Adipocyte (in vitro differentiated cells): ENCODE measurements around the gene SEC24C.
A peak's percentile ranks its signal among the peaks of the same experiment; 100 is the strongest.
"Not testable (repeated sequence)": the region's sequence is repeated elsewhere in the genome, so short reads cannot be mapped to it uniquely, and the experiment has no call there.

ENCODE experiments used
- DNase-seq: peaks from one replicate; pipeline ENCODE4 v3.0.0-alpha.2; 2015; ENCODE audit warnings: low read depth
- H3K27me3 ChIP-seq: replicated peaks from 2 replicates; pipeline ENCODE4 v1.7.0; 2013; ENCODE audit warnings: mild to moderate bottlenecking, low read length, moderate library complexity; ENCODE audit not compliant: control insufficient read depth, insufficient read depth
- H3K36me3 ChIP-seq: 2 replicates; pipeline ENCODE4 v1.7.0; 2013; ENCODE audit warnings: low read length, mild to moderate bottlenecking, moderate library complexity; ENCODE audit not compliant: control insufficient read depth, insufficient read depth, severe bottlenecking
- H3K4me1 ChIP-seq: 2 replicates; pipeline ENCODE4 v1.7.0; 2013; ENCODE audit warnings: mild to moderate bottlenecking, low read length, moderate library complexity; ENCODE audit not compliant: control insufficient read depth, insufficient read depth
- H3K4me3 ChIP-seq: 2 replicates; pipeline ENCODE4 v1.7.0; 2013; ENCODE audit warnings: mild to moderate bottlenecking, low read length, moderate library complexity
- H3K9ac ChIP-seq: 2 replicates; pipeline ENCODE4 v1.7.0; 2013; ENCODE audit warnings: mild to moderate bottlenecking, low read length, moderate library complexity
- H3K9me3 ChIP-seq: 2 replicates; pipeline ENCODE4 v1.7.0; 2013; ENCODE audit warnings: mild to moderate bottlenecking, low read length, moderate library complexity; ENCODE audit not compliant: control insufficient read depth

SEC24C gene

DNA sequence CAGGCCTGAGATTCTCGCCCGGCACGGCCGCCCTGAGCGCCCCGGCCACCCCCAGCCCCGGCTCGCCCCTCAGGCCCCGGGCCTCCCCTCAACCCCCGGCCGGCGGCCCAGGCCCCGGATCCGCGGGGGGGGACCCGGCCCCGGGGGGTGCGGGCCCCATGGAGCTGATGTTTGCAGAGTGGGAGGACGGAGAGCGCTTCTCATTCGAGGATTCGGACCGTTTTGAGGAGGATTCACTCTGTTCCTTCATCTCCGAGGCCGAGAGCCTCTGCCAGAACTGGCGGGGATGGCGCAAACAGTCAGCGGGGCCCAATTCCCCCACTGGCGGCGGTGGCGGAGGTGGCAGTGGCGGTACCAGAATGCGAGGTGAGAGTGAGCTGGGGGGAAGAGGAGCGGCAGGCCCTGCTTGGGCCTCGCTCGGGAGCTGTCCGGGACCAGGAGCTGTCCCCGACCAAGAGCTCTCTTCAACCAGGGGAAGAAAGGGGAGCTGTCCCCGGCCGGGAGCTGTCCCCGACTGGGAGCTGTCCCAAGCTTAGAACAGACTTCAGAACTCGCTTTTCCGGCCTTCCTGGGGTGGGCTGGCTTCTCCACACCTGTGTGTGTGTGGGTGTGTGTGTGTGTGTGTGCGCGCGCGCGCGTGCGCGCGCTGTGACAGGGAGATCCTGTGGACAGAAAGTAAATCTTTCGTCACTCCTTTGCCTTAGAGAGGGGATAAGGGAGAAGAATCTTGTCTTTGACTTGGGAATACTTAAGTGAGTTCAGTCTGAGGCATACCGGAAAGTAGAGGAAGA is 41.7 kb downstream of the SEC24C start:
- Histone ChIP-seq H3K4me3 (peak overlapping the region; percentile 97), H3K36me3 (peaks cover 19% of the 10 kb centered on the region), H3K27me3 (no peaks in the 10 kb centered on the region), H3K9me3 (no peaks in the 10 kb centered on the region), H3K9ac (peak overlapping the region; percentile 96), H3K4me1 (peaks cover 35% of the 10 kb centered on the region)
- DNase-seq = peak; percentile 67

DNA sequence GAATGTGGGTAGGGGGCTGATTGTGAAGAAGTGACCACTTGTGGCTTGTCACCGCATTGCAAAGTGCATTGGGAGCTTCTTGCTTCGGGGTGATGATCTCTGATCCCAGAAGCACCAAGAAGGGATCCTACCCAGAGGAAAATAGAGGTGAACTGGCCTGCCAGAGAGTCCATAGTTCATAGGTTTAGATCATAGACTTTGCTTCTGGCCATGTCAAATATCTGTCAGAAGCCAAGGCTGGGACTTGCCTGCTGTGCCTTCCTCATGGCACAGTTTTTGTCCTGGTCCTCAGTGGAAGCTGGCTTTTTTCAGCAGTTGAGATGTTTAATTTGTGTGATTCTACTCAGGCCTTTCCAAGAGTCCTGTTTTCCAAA is 42.3 kb downstream of the SEC24C start:
- DNase-seq = no peak
- peaks cover 25% of the 10 kb centered on the region for H3K36me3 ChIP-seq
- no peaks in the 10 kb centered on the region for H3K9me3 ChIP-seq
- H3K4me3 ChIP-seq = peak overlapping the region; percentile 97
- H3K9ac ChIP-seq = peak overlapping the region; percentile 96
- no peaks in the 10 kb centered on the region for H3K27me3 ChIP-seq
- peaks cover 31% of the 10 kb centered on the region for H3K4me1 ChIP-seq

DNA sequence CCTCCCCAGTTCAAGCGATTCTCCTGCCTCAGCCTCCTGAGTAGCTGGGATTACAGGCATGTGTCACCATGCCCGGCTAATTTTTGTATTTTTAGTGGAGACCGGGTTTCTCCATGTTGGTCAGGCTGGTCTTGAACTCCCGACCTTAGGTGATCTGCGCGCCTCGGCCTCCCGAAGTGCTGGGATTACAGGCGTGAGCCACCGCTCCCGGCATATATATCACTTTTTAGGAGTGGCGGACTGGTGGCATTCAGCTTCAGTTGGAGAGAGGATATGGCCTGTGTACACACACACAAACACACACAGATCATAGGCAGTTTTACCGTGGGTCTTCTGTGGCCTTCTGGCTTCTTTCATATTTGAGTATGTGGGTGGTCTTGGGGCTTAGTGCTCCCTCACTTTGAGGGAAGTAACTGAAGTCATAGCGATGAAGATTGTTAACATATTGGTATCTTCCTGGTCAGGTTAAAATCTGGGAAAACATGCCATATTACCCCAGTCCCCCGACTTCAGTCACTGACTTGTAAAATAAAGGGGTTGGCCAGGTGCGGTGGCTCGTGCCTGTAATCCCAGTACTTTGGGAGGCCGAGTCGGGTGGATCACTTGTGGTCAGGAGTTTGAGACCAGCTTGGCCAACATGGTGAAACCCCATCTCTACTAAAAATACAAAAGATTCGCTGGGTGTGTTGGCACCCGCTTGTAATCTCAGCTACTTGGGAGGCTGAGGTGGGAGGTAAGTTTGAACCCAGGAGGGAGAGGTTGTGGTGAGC is 43.0 kb downstream of the SEC24C start:
- H3K4me3 ChIP-seq = peak overlapping the region; percentile 97
- DNase-seq, H3K27me3 ChIP-seq, H3K9me3 ChIP-seq: not testable (repeated sequence)
- H3K4me1 ChIP-seq = peaks cover 31% of the 10 kb centered on the region
- peaks cover 32% of the 10 kb centered on the region for H3K36me3 ChIP-seq
- H3K9ac ChIP-seq = peak overlapping the region; percentile 96

DNA sequence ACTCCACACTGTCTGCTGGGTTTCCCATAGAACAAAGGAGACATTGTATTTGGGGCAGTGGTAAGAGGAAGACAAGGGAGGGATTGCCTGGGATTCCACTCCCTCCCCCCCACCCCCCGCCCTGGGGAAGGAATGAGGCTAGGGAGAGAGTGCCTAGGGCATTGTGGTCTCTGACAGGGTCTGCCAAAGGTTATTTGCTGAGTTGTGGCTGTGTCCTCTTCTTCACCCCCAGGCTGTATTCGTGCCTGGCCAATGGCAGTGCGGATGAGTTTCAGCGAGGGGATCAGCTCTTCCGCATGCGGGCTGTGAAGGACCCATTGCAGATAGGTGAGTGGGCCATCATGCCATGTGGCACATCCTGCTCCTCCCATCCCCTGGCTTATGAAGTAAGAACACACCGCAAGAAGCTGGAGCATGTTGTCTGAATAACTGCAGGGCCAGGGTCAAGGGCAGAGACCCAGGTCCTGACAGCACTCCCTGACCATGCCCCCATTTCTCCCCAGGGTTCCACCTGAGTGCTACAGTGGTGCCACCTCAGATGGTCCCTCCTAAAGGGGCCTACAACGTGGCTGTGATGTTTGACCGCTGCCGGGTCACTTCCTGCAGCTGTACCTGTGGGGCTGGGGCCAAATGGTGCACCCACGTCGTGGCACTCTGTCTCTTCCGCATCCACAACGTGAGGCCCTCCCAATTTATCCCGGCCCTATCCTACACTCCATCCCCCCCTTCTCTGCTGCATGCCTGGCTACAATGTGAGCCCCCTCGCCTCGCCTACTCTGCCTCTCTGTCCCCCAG is 44.9 kb downstream of the SEC24C start:
- Histone ChIP-seq H3K27me3 (no peaks in the 10 kb centered on the region), H3K9ac (no peak overlapping the region), H3K4me1 (peaks cover 21% of the 10 kb centered on the region), H3K9me3 (no peaks in the 10 kb centered on the region), H3K4me3 (no peak overlapping the region), H3K36me3 (peaks cover 50% of the 10 kb centered on the region)
- DNase-seq = no peak

DNA sequence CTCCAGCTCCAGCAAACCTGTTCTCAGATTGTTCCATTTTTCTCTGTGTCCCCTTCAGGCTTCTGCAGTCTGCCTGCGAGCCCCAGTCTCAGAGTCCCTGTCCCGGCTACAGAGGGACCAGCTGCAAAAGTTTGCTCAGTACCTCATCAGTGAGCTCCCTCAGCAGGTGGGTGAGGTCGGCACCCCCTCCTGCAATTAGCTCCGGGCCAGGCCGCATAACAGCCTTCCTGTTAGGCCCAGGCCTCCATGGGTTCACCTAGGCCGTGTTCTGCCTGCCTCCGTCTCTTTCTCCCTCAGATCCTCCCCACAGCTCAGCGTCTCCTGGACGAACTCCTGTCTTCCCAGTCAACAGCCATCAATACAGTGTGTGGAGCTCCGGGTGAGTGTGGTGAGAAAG is 45.5 kb downstream of the SEC24C start:
- DNase-seq = no peak
- no peak overlapping the region for H3K4me3 ChIP-seq
- H3K27me3 ChIP-seq = no peaks in the 10 kb centered on the region
- H3K9ac ChIP-seq = no peak overlapping the region
- H3K4me1 ChIP-seq = peaks cover 20% of the 10 kb centered on the region
- no peaks in the 10 kb centered on the region for H3K9me3 ChIP-seq
- H3K36me3 ChIP-seq = peaks cover 56% of the 10 kb centered on the region

DNA sequence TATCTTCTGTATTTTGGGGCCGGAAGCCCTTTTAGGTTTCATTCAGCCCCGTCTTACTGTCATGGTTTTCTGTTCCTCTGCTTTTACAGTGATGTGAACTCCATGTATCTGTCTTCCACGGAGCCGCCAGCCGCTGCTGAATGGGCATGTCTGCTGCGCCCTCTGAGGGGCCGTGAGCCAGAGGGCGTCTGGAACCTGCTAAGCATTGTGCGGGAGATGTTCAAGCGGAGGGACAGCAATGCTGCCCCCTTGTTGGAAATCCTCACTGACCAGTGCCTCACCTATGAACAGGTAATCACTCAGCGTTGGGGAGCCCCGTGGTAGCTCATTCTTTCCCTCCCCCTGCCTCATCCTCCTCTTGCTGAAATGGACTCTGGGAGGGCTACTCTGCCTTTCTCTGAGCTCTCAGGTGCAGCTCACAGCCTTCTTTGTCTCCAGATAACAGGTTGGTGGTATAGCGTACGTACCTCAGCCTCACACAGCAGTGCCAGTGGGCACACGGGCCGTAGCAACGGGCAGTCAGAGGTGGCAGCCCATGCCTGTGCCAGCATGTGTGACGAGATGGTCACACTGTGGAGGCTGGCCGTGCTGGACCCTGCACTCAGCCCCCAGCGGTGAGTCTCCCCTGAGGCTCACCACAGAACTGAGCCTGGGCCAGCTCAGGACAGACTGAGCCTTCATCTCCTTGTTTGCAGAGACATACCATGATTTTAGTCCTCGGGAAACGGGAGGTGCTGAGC is 46.9 kb downstream of the SEC24C start:
- Histone ChIP-seq H3K27me3 (no peaks in the 10 kb centered on the region), H3K36me3 (peaks cover 70% of the 10 kb centered on the region), H3K4me3 (no peak overlapping the region), H3K4me1 (peaks cover 16% of the 10 kb centered on the region), H3K9me3 (no peaks in the 10 kb centered on the region), H3K9ac (no peak overlapping the region)
- DNase-seq = no peak

DNA sequence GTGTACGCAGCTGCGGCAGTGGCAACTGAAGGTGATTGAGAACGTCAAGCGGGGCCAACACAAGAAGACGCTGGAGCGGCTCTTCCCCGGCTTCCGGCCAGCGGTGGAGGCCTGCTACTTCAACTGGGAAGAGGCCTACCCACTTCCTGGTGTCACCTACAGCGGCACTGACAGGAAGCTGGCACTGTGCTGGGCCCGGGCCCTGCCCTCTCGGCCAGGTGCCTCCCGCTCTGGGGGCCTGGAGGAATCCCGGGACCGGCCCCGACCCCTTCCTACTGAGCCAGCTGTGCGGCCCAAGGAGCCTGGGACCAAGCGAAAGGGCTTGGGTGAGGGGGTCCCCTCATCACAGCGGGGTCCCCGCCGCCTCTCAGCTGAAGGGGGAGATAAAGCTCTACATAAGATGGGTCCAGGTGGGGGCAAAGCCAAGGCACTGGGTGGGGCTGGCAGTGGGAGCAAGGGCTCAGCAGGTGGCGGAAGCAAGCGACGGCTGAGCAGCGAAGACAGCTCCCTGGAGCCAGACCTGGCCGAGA is 47.8 kb downstream of the SEC24C start:
- no peak for DNase-seq
- H3K9ac ChIP-seq = no peak overlapping the region
- peaks cover 78% of the 10 kb centered on the region for H3K36me3 ChIP-seq
- no peaks in the 10 kb centered on the region for H3K9me3 ChIP-seq
- no peak overlapping the region for H3K4me3 ChIP-seq
- H3K27me3 ChIP-seq = no peaks in the 10 kb centered on the region
- peaks cover 12% of the 10 kb centered on the region for H3K4me1 ChIP-seq

DNA sequence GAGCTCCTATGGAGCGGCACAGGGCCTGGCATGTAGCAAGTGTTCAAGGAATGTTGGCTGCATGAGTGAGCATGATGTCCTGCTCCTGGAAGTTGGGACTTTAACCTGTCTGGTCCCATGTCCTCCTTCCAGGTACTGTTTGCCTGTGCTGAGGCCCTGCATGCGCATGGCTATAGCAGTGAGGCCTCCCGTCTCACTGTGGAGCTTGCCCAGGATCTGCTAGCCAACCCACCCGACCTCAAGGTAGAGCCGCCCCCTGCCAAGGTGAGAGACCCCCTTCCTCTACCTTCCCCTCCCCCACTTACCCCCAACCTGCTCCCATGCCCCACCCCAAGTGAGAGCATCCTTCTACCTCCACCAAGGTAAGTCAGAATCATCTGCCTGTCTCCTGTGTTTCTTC is 49.3 kb downstream of the SEC24C start:
- no peak overlapping the region for H3K4me3 ChIP-seq
- H3K27me3 ChIP-seq = no peaks in the 10 kb centered on the region
- H3K36me3 ChIP-seq = peaks cover 94% of the 10 kb centered on the region
- no peak for DNase-seq
- H3K4me1 ChIP-seq = no peaks in the 10 kb centered on the region
- H3K9me3 ChIP-seq = no peaks in the 10 kb centered on the region
- H3K9ac ChIP-seq = no peak overlapping the region

DNA sequence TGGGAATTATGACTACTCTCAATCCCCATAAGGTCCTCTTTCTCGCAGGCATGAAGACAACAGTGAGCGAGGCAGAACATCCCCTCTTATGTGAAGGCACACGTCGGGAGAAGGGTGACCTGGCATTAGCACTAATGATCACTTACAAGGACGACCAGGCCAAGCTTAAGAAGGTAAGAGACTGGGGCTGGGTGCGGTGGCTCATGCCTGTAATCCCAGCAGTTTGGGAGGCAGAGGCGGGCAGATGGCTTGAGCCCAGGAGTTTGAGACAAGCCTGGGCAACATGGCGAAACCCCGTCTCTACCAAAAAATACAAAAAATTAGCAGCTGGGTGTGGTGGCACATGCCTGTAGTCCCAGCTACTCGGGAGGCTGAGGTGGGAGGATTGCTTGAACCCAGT is 51.3 kb downstream of the SEC24C start:
- H3K4me3 ChIP-seq, H3K9ac ChIP-seq, DNase-seq, H3K27me3 ChIP-seq, H3K4me1 ChIP-seq, H3K9me3 ChIP-seq: not testable (repeated sequence)
- peaks cover 96% of the 10 kb centered on the region for H3K36me3 ChIP-seq

DNA sequence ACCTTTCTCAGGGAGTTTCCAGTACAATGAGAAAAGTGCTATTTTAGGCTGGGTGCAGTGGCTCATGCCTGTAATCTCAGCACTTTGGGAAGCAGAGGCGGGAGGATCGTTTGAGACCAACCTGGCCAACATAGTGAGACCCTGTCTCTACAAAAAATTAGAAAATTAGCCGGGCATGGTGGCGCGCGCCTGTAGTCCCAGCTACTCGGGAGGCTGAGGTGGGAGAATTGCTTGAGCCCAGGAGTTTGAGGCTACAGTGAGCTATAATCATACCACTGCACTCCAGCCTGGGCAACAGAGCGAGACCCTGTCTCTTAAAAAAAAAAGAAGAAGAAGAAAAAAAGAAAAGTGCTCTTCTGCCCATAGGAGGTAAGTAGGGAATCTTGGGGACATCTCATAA is 51.9 kb downstream of the SEC24C start:
- not testable (repeated sequence) for DNase-seq, H3K9me3 ChIP-seq, H3K4me3 ChIP-seq, H3K4me1 ChIP-seq, H3K9ac ChIP-seq, H3K27me3 ChIP-seq
- peaks cover 96% of the 10 kb centered on the region for H3K36me3 ChIP-seq
